NT2/D1 (cell line): ENCODE data around the gene UBAP2.

Experiments used
- YY1 ChIP-seq: IDR thresholded peaks from 2 replicates; pipeline ENCODE4 v1.6.1; 2011; ENCODE audit not compliant: insufficient read length, insufficient read depth
- ZNF274 ChIP-seq: IDR thresholded peaks from 2 replicates; pipeline ENCODE4 v1.6.1; 2011; ENCODE audit warnings: mild to moderate bottlenecking, low read depth, low read length

- TF ChIP-seq YY1, result no peak
- no peak for TF ChIP-seq ZNF274
These were observed 40.6 kb upstream of the UBAP2 start for GRCh38 chr9:34089311-34089710.
